ENCODE results near the gene LYRM4.
A peak's percentile ranks its signal among the peaks of the same experiment; 100 is the strongest.

LYRM4 gene

GRCh38 chr6:5260661-5261544 is at the start of gene LYRM4, which contains the start of gene FARS2:
Gene LYRM4, minus strand, starts transcription at chr6:5260950. Its CDS starts 217 bp downstream, at chr6:5260733.
Gene FARS2, plus strand, starts transcription at chr6:5261513.
- peak; percentile 88 for DNase-seq

- DNase-seq: no peak
These were observed 47.3 kb upstream of the LYRM4 start for GRCh38 chr6:5308066-5308465.

GRCh38 chr6:5307058-5307457 is 46.3 kb upstream of the LYRM4 start:
- no peak for DNase-seq

GRCh38 chr6:5305968-5306626 is 45.3 kb upstream of the LYRM4 start:
- DNase-seq: no peak

- no peak for DNase-seq
These were observed 42.9 kb upstream of the LYRM4 start for GRCh38 chr6:5303682-5304081.

GRCh38 chr6:5302995-5303622 is 42.4 kb upstream of the LYRM4 start:
- DNase-seq: peak; percentile 64

- DNase-seq: no peak
These were observed 41.6 kb upstream of the LYRM4 start for GRCh38 chr6:5302220-5302946.

- DNase-seq: no peak
These were observed 39.5 kb upstream of the LYRM4 start for GRCh38 chr6:5300206-5300764.

- no peak for DNase-seq
These were observed 34.9 kb upstream of the LYRM4 start for GRCh38 chr6:5295623-5296022.

GRCh38 chr6:5294392-5295211 is 33.9 kb upstream of the LYRM4 start:
- DNase-seq: no peak

- no peak for DNase-seq
These were observed 32.9 kb upstream of the LYRM4 start for GRCh38 chr6:5293692-5294091.

GRCh38 chr6:5292154-5292553 is 31.4 kb upstream of the LYRM4 start:
- no peak for DNase-seq

GRCh38 chr6:5290500-5290899 is 29.8 kb upstream of the LYRM4 start:
- no peak for DNase-seq

- DNase-seq: no peak
These were observed 29.3 kb upstream of the LYRM4 start for GRCh38 chr6:5290097-5290496.

- no peak for DNase-seq
These were observed 27.2 kb upstream of the LYRM4 start for GRCh38 chr6:5287966-5288297.

- no peak for DNase-seq
These were observed 26.6 kb upstream of the LYRM4 start for GRCh38 chr6:5287205-5287965.

- DNase-seq: no peak
These were observed 26.0 kb upstream of the LYRM4 start for GRCh38 chr6:5286780-5287179.

GRCh38 chr6:5285526-5285925 is 24.8 kb upstream of the LYRM4 start:
- DNase-seq: no peak

- DNase-seq: no peak
These were observed 24.3 kb upstream of the LYRM4 start for GRCh38 chr6:5285081-5285480.

- DNase-seq: no peak
These were observed 21.5 kb upstream of the LYRM4 start for GRCh38 chr6:5282191-5282623.

GRCh38 chr6:5280920-5281319 is 20.2 kb upstream of the LYRM4 start:
- no peak for DNase-seq
